ENCODE results near the gene FMNL2.

Gene FMNL2

DNA sequence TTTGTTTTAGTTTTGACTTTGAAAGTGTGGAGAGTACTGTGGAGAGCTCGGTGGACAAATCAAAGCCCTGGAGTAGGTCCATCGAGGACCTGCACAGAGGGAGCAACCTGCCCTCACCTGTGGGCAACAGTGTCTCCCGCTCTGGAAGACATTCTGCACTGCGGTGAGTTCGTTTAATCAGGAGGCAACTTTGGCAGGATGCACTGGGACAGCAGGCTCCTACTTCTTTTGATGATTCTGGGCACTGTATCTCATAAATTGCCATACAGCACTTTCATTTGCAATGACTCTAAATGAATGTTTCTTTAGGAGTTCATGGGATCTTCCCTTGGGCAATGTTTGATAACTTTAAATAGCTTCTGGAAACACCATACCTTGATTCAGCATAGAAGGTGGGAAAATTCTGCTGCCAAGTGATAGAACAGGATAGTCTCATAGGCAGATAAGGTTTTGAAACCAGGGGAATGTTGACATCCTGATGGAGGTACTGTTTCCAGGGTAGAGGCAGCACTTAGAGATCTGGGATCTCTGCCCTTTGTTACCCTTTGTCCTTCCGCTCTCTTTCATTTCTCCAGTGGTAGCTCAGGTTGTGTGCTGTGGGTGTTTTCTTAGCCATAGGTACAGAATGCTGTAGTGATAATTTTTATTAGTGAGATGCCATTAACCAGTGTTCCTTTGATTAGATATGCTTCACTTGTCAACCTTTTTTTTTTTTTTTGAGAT, 226.1 kb downstream of the FMNL2 start:
- DNase-seq: no peak

DNA sequence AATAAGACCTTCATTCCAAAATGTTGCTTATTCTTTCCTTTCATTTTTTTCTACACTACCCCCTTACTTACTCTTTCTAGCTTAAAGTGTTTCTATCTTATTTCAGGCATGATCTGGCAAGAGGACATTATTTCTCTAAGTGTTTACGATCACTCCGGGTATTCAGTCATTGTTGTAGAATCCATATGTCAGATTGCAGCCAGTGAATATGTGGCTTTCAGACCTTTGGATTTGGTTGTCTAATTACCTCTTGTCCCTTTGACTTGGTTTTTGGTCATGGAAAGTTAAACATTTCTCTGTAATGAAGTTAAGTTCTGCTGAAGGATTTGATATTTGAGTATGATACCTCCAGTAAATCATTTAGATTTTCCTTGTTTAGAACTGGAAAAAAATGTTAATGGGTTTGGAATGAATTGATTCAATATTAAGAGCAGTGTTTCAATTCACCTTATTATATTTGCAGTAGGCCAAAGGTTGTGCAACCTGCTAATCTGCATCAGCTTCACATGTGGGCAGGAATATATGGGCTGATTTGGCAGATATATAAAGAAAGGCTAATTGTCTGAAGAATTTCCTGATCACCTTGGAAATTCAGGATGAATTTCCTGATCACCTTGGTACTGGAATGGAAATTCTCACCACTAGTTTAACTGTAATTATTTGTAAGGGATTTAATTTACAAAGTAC, 227.4 kb downstream of the FMNL2 start:
- DNase-seq: no peak

DNA sequence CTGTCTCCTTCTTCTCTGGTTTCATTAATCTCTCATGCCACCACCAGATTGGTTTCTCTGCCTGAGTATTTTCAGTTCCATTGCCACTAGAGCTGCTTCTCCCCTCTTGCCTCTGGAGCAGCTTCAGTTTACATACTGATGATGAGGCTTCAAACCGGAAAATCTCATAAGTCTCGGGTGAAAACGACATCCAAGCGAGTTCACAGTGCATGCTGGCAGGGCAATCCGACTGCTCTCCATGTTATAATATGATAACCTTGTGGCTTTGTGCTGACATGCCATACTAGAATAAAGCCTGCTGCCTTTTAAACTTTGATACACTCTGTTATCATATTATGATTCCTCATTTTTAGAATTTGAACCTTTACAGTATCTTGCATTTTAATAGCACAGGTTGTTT, 228.8 kb downstream of the FMNL2 start:
- no peak for DNase-seq

DNA sequence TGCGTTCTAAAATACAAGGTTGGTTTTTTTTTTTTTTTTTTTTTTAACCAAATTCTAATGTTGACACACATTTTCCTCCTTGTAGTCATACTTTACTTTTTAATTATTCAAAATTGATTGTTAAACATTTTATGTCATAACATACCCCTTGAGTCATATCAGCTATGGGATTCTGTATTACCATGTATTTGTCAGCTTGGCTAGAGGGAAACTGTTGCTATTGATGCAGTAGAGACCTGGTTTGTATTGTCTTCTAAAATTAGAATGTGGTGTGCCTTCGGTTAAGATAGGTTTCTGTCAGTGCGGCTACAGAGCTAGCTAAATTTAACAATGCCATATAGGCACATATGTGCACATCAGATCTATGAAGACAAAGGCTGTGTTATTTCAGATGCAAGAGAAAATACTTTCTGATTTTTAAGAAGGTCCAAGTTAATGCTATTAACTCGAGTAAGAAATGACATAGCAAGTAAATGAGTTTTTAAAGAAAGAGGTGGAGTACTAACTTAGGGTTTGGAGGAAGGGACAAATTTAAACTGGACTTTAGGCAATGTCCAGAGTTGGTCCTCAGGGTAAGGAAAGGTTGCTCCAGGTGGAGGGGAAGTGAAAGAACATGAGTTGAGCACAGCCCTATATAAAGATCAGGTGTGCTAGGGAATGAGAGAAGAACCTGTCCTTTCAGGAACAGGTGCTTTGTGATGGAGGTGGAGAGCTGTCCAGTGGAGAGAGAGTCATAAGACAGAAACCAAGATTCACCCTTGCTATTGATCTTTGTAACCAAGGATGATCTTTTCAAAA, 230.0 kb downstream of the FMNL2 start:
- DNase-seq: no peak

DNA sequence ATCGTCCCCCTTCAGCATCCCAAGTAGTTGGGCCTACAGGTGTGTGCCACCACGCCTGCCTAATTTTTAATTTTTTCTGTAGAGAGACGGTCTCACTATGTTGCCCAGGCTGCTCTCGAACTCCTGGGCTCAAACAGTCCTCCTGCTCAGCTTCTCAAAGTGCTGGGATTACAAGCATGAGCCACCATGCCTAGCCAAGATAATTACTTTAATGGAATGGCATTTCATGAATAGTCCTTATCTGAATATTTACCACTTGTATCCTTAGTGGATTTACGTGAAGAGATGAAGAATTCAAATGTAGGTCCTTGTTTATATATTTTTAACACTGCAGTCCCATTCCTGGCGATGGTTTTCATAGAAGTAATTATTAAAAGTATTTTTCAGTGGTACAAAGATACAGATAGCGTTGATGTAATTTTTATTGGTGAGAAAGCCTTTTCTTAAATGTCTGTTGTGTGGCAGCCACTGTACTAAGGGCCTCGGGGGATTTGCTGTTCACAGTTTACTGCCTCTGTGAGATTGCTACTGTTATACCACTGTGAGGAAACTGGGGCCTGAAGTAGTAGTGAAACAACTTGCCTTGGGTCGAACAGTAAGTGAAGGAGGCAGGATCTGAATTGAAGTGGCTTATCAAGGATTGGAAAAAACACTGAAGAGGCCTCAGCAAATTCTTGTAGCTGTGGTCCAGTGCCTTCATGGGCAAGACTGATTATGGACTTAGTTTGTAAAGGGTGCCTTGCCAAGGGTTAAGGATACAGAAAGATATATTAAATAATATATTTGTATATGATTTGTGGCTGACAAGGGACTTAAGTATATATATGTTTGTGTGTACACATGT, 231.1 kb downstream of the FMNL2 start:
- DNase-seq: no peak

DNA sequence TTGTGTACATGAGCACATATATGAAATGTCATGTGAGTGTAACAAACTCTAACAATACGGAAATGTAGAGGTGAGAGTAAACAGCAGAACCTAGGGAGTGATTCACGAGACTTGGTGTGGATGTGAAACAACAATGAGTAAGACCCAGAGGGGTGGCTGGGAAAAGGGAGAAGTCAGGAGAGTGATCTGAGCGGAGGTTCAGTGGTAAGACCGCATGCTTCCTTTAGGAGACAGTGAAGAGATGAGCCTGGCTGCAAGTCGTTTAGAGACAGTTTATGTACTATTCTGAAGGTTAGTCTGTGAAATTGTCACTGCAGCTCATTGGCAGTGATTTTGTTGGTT, 231.7 kb downstream of the FMNL2 start:
- no peak for DNase-seq

DNA sequence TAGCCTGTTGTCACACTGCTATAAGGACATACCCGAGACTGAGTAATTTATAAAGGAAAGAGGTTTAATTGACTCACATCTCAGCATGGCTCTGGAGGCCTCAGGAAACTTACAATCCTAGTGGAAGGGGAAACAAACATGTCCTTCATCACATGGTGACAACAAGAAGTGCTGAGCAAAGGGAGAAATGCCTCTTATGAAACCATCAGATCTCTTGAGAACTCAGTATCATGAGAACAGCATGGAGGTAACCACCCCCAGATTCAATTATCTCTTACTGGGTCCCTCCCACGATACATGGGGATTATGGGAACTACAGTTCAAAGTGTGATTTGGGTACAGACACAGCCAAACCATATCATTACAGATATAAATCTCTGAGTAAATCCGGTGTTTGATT, 233.6 kb downstream of the FMNL2 start:
- no peak for DNase-seq

DNA sequence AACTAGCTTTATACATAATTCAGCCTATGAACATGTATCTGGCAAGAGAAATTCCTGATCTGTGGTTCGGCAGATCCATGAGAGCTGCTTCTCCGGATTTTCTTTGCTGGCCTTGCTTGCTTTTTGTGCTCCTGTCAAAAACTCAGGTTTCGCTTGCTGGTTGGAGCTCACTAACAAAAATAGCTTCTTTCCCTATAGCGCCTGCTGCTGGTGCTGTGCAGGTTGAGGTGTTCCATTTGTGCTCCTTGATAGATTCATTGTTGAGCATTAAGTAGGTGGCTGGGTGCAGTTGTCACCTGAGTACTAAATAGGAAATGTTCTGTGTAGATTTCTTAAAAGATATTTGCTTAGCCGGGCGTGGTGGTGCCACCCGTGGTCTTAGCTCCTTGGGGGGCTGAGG, 234.2 kb downstream of the FMNL2 start:
- no peak for DNase-seq

DNA sequence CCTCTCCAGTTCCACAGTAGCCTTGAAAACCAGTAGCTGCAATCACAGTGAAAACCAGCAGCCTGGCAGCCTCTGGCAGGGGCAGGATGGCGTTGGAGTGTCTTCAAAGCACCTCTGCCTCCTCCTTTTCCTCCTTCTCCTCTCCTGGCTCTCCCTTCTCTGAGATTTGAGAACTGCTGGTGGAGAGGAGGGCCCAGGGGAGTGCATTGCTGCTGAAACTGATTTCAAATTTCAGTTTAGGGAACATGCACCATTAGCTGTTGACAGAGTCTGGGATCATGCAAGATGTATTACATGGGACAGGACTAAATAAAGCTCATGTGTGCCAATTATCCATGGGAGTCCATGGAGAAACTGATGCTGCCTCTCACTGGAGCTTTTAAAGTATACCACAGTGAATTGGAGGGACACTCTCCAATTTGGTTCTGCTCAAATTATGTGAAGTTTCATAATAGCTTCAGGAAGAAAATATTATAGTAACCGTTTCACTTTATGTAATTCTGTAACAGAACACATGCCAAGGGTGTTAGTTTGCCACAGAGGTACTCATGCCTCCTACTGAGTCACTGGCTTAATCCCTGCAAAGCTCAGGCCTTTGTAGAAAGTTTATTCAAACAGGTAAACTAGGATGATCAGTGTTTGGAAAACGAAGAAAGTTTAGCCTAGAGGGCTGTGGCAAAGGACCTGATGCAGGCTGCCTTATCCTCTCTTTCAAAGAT, 236.2 kb downstream of the FMNL2 start:
- DNase-seq: no peak

DNA sequence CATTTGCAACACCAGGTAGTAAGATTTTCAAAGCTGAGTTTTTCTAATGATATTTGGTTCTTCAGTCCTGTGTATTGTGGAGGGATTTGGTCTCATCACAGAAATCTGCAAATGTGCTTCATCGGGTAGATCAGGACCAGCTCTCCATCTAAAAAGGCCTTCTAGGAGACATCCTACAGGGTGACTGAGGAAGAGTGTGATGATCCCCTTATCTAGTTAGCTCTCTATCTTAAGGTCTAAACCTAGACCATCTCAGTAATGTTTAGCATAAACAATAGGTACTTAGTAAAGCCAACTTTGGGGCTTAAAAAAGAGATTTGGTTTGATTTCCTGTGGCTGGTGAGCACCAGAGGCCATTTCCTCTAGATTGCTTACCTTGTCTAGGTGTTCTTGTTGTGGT, 237.1 kb downstream of the FMNL2 start:
- no peak for DNase-seq

DNA sequence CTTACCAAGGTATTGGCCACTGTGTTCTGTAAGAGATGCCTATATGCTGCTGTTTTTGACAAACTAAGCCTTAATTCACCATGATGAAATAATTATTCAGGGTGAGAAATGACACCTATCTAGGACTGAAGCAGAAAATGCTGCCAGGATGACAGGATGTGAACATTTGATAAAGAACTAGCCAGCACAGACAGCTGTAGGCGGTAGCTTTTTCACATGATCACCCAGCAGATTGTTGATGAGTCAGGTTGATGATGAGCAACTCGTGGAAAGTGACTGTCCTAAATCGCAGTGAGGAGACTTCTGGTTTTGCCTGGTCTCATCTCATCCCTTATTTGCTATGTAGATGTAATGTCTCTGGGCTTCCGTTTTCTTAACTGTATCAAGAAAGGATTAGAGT, 238.2 kb downstream of the FMNL2 start:
- DNase-seq: no peak

DNA sequence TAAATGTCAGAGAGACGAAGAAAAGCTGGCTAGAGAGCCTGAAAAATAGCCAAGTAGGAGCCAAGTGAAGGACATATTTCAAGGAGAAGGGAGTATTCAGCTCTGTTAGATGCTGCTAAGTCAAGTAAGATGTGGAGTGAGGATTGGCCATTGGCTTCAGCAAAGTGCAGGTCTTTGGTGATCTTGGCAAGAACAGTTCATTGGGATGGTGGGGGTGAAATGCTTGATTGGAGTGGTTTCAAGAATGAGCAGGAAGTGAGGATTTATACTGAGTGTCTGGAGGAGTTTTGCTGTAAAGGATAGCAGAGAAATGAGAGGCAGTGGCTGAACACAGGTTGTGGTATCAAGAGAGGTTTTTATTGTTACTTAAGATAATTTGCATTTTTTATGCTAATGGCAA, 242.6 kb downstream of the FMNL2 start:
- no peak for DNase-seq

DNA sequence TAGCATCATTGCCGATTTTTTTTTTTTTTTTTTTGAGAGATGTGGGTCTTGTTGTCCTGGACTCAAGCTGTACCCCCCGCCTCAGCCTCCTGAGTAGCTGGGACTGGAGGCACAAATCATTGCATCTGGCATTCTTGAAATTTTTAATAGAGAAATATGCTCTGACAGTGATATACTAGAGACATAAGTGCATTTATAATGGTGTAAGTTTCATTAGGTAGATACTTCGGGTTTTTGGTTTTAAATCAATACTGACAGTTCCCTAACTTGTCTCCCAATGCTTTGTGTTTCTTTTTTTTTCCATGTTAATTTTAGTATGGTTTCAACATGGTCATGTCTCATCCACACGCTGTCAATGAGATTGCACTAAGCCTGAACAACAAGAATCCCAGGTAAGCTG, 243.6 kb downstream of the FMNL2 start:
- DNase-seq: no peak

DNA sequence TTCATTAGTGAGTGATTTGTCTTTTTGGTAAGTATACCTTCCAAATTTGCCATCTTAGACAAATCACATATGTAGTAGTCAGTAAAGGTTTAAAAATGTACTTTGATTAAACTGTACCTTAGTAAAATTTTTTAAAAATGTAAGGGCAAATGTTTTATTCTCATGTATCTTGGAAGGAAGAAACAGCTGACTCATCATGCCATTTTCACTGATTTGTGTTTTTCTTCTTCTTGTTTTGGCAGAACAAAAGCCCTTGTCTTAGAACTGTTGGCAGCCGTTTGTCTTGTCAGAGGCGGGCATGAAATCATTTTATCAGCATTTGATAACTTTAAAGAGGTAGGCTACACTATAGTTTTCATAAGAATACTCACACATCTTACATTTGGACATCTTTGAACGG, 245.7 kb downstream of the FMNL2 start:
- no peak for DNase-seq

DNA sequence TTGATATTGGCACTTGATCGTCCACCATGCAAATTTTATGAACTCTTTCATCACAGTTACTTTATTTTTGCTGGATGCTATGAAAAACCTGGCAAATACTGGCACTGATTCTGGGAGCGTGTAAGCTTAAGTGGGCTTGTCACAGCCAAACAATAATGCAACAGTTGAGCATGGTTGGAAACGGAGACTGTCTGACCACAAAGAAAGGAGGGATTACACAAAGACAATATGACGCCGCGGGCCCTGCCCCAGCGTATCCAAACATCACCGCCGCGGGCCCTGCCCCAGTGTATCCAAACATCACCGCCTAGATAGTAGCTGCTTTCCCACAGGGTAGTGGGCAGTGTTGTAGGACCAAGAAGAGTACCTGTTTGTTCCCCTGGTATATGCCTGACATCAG, 246.4 kb downstream of the FMNL2 start:
- no peak for DNase-seq

DNA sequence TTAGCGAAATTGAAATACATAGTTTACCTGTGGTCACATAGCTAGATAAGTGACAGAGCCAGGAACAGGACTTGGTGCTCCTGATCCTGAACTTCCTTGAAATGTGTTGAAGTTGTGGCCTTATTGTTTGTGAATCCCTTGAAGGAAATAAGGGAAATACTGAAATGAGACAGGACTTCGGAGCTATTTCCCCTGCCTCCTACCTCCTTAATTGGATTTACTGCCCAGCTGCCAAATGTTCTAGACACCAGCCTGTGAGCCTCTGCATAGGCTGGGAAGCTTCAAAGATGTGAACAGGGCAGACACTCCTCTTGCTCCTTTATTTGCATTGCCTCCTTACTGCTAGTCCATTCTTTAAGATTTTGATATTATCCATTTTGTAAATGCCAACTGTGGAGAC, 247.1 kb downstream of the FMNL2 start:
- no peak for DNase-seq

DNA sequence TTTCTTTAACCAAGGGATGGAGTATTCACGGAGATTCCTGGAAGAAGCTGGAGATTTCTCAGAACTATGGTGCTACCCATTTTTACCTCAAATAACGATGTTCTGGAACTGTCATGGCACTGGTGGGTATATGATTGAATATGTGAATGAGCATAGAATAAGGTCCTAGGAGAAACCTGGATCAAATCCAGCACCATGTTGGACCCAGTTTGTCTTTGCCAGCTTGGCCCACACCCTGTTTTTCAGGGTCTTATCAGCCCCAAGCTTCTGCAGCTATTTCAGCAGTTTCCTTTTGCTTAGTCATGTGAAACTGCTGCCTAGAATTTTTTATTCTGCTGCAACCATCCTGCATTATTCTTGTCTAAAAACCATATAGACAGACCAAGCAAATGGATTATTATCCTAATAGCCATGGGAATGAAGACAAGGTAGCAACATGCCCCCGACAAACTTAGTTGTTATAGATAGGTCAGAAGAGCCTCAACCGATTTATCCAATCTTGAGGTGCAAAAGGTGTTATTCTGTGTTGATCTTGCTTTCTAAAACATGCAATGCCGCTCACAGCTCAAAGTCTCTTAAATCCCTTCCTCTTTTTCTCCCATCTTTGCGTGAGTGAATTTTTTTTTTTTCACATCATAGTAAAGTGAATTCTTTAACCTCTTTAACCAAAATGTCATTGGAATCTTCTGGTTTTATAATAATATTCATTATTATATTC, 248.7 kb downstream of the FMNL2 start:
- no peak for DNase-seq

DNA sequence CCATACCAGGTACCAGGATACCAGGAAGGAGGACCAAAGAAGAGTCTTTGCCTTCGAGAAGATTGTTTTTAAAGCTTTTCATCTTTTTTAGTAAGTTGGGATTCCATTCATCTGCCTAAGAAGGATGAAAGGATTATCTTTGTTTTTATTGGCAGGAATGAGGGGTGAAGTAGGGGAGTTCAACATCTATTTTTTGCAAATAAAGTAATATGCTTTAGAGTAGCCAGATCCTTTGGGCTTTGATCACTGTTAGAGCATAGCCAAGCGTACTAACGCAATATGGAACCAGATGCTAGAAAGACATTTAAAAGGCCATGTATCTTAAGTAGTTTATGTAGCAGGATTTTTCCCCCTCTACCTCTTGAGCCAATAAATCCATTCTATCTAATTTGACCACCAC, 249.3 kb downstream of the FMNL2 start:
- no peak for DNase-seq

DNA sequence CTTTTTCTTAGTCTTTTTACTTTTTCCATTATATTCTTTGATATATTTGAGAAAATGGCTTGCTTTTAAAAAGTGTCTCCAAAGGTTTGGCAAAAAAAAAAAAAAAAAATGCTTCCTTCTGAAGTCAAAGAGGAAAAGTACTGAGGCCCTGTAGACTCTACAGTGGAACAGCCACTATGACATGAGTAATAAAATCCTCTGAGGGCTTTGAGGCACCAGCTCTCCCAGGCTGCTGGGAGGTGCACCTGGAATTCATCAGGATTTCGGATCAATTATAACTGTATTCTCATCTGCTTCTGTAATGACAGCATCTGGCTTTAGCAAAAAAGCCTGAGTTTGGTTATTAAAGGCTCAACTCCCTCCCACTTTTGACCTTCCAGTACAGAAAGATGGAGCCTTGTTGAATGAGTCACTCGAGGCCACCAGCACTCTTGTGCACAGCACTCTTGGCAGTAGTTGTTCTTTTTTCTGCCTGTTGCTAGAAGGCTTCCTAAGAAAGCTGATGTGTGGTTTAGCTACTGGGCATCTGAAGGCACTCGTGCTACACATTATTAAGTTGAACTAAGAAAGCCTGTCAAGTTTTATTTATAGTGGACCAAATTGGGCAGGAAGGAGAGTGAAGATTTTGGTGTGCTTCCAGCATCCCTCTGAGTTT, 251.0 kb downstream of the FMNL2 start:
- no peak for DNase-seq

DNA sequence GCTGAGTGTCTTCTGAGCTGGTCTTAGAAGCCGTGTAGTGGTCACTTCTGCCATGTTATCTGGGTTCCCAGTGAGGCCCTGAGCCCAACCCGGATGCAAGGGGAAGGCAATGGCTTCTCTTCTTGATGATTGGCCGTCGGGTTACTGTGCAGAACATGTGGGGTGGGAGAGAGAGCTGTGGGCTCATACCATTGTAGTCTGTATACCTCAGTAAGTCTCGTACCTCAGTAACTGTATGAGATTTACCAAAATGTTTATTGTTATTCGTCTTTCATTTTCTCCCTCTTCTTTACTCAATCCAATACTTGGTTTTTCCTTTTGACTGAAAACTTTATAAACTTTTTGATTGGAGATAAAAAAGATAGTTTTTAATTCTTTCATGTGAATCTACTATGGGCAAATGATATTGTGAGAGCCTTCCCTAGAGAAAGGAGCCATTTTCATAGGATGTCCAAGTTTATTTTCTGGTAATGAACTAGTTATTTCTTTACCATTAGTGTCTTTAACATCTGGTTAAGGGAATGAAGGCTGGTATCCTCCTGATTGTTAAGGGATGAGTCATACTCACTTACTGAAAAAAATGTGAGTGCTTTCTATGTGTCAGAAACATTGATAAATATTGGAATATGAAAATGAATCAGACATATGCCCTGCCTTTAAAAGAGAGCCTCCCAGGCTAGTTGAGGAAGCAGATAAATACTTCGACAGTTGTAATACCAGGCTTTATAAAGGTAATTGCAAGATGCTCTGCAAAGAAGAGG, 252.4 kb downstream of the FMNL2 start:
- DNase-seq: no peak
